ENCODE results near the gene TXNRD1.

TXNRD1 gene

GRCh38 chr12:104232609-104233280 lies 17.2 kb downstream of the TXNRD1 start:
- Histone ChIP-seq H3K27ac (replicated peaks) (no peak overlapping the region), H3K4me3 (replicated peaks; ENCODE audit: insufficient read depth, low read length) (no peak overlapping the region), H3K27me3 (ENCODE audit: insufficient read depth, poor library complexity, severe bottlenecking) (no peaks in the 10 kb centered on the region)
- TF ChIP-seq, protein P1, sequence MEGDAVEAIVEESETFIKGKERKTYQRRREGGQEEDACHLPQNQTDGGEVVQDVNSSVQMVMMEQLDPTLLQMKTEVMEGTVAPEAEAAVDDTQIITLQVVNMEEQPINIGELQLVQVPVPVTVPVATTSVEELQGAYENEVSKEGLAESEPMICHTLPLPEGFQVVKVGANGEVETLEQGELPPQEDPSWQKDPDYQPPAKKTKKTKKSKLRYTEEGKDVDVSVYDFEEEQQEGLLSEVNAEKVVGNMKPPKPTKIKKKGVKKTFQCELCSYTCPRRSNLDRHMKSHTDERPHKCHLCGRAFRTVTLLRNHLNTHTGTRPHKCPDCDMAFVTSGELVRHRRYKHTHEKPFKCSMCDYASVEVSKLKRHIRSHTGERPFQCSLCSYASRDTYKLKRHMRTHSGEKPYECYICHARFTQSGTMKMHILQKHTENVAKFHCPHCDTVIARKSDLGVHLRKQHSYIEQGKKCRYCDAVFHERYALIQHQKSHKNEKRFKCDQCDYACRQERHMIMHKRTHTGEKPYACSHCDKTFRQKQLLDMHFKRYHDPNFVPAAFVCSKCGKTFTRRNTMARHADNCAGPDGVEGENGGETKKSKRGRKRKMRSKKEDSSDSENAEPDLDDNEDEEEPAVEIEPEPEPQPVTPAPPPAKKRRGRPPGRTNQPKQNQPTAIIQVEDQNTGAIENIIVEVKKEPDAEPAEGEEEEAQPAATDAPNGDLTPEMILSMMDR (IDR thresholded peaks at IDR 0.05; ENCODE audit: insufficient read depth, low read length), result no peak
- no peak for TF ChIP-seq GABPA (IDR thresholded peaks at IDR 0.05; ENCODE audit: low read depth)
- no peak for TF ChIP-seq POLR2AphosphoS5 (IDR thresholded peaks at IDR 0.05; ENCODE audit: low read depth)
- TF ChIP-seq REST (IDR thresholded peaks at IDR 0.05; ENCODE audit: insufficient replicate concordance, low read depth), result no peak
- TF ChIP-seq SPI1 (IDR thresholded peaks at IDR 0.05; ENCODE audit: borderline replicate concordance, low read depth), result no peak
- DNase-seq (ENCODE audit: low read depth in 1 of 2, low spot score in 1 of 2), result no peak

- TF ChIP-seq, protein P1 (IDR thresholded peaks at IDR 0.05; ENCODE audit: insufficient read depth, low read length), result no peak
- TF ChIP-seq REST (IDR thresholded peaks at IDR 0.05; ENCODE audit: insufficient replicate concordance, low read depth) (no peak), SPI1 (IDR thresholded peaks at IDR 0.05; ENCODE audit: borderline replicate concordance, low read depth) (no peak), GABPA (IDR thresholded peaks at IDR 0.05; ENCODE audit: low read depth) (no peak), POLR2AphosphoS5 (IDR thresholded peaks at IDR 0.05; ENCODE audit: low read depth) (no peak)
- H3K27me3 ChIP-seq (ENCODE audit: insufficient read depth, poor library complexity, severe bottlenecking), result no peaks in the 10 kb centered on the region
- DNase-seq (ENCODE audit: low read depth in 1 of 2, low spot score in 1 of 2), result no peak
Observed at GRCh38 chr12:104234926-104235499, 19.4 kb downstream of the TXNRD1 start.

DNA sequence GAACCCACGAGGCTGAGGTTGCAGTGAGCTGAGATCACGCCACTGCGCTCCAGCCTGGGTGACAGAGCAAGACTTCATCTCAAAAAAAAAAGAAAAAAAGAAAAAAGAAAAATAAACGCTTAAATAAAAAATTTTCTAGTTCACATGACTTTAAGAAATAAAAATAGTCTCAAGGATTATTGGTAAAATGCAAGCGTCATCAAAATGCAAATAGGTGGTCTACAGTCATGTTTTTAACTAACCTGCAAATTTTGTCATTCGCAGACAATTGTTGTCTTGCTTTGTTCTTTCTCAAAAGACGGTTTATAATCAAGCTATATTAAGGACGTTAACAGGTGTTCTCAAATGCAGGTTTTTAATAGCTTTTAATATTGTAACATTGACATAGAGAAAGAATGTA lies 22.4 kb downstream of the TXNRD1 start:
- H3K4me3 ChIP-seq (replicated peaks; ENCODE audit: insufficient read depth, low read length), result no peak overlapping the region
- no peaks in the 10 kb centered on the region for H3K27me3 ChIP-seq (ENCODE audit: insufficient read depth, poor library complexity, severe bottlenecking)
- H3K27ac ChIP-seq (replicated peaks), result no peak overlapping the region
- TF ChIP-seq GABPA (IDR thresholded peaks at IDR 0.05; ENCODE audit: low read depth), result no peak
- TF ChIP-seq REST (IDR thresholded peaks at IDR 0.05; ENCODE audit: insufficient replicate concordance, low read depth), result no peak
- TF ChIP-seq POLR2AphosphoS5 (IDR thresholded peaks at IDR 0.05; ENCODE audit: low read depth), result no peak
- no peak for TF ChIP-seq SPI1 (IDR thresholded peaks at IDR 0.05; ENCODE audit: borderline replicate concordance, low read depth)
- TF ChIP-seq, protein P1 (IDR thresholded peaks at IDR 0.05; ENCODE audit: insufficient read depth, low read length), result no peak
- no peak for DNase-seq (ENCODE audit: low read depth in 1 of 2, low spot score in 1 of 2)

More at GRCh38 chr12:104234926-104235499, 19.4 kb downstream of the TXNRD1 start:
- Histone ChIP-seq H3K27ac (replicated peaks) (no peak overlapping the region), H3K4me3 (replicated peaks; ENCODE audit: insufficient read depth, low read length) (no peak overlapping the region)

All from HL-60 (cell line).